Stomach (tissue), 9 donors: ENCODE results near the gene NOS3. TPM values are rescaled to one million over a fixed set of nuclear protein-coding genes. Genes with fewer than 3 reads are reported as not detected.
"Not testable (repeated sequence)": the region's sequence is repeated elsewhere in the genome, so short reads cannot be mapped to it uniquely, and the experiment has no call there.

ENCODE experiments used
- DNase-seq, 2 donors: peaks; one replicate each; pipeline versions ENCODE4 v3.0.0 to v3.0.0-alpha.2; 2013 to 2019
- H3K27ac ChIP-seq, 5 donors: fragments of 200-600 bp in 4 of 5; sonication (generic) in 4 of 5; one replicate each; pipeline ENCODE4 v1.5.1; 2013 to 2019; ENCODE audit warnings: mild to moderate bottlenecking in 1 of 5, moderate library complexity in 1 of 5
- H3K27me3 ChIP-seq, 3 donors: fragments of 200-600 bp; sonication (generic); one replicate each; pipeline ENCODE4 v1.5.1; 2017 to 2019; ENCODE audit warnings: mixed run types in 1 of 3
- H3K36me3 ChIP-seq, 4 donors: fragments of 200-600 bp; sonication (generic); 1 replicate in 3 of 4; 2 replicates in 1 of 4; pipeline ENCODE4 v1.5.1; 2016 to 2019
- H3K4me1 ChIP-seq, 4 donors: fragments of 200-600 bp; sonication (generic); one replicate each; pipeline ENCODE4 v1.5.1; 2016 to 2019
- H3K4me3 ChIP-seq, 4 donors: fragments of 200-600 bp; sonication (generic) in 3 of 4; one replicate each; pipeline ENCODE4 v1.5.1; 2016 to 2019; ENCODE audit warnings: mild to moderate bottlenecking in 1 of 4
- H3K9me3 ChIP-seq, 4 donors: fragments of 200-600 bp; sonication (generic); one replicate each; pipeline ENCODE4 v1.5.1; 2016 to 2019
- EP300 ChIP-seq: sonication (generic); formaldehyde crosslinking; IDR thresholded peaks from one replicate; pipeline ENCODE4 v1.6.1; 2017; ENCODE audit warnings: antibody characterized with exemption
- POLR2A ChIP-seq, 4 donors: fragments of 450-650 bp; IDR thresholded peaks; one replicate each; pipeline ENCODE4 v1.6.1; 2016; ENCODE audit warnings: antibody characterized with exemption in 4 of 4, control low read depth in 2 of 4, mild to moderate bottlenecking in 1 of 4, moderate library complexity in 1 of 4
- POLR2AphosphoS5 ChIP-seq, 3 donors: sonication (generic); formaldehyde crosslinking; IDR thresholded peaks; one replicate each; pipeline ENCODE4 v1.6.1; 2016; ENCODE audit warnings: antibody characterized with exemption in 3 of 3
- WGBS, 5 donors: extraction: QIAGEN DNeasy Blood & Tissue Kit in 3 of 5; methylation state at CpG; one replicate each; pipeline versions ENCODE4 v1.1.5 to v1.1.7; 2013 to 2018; 5-methylcytosine and 5-hydroxymethylcytosine counted together
- intact Hi-C: fragments of 100-400 bp; cut with DNase I; formaldehyde crosslinking; loops from one replicate; pipeline ENCODE4 v1.15.1; 2023; ENCODE audit warnings: low total_unique reads
- polyA plus RNA-seq, 3 donors: library from polyadenylated mRNA; stranded (reverse); fragments of 200-250 nt; gene quantifications; one replicate each; pipeline ENCODE4 v1.2.3, GENCODE V29; 2013
- total RNA-seq, 5 donors: library from RNA; depleted of rRNA; stranded (reverse); fragments of >200 nt; gene quantifications; one replicate each; pipeline versions ENCODE4 v1.1.0 to v1.2.3, GENCODE V29; 2014 to 2016
- TF ChIP-seq, protein P1 (sequence below), 7 experiments: fragments of 450-650 bp in 4 of 7; fragments of 200-600 bp in 3 of 7; sonication (generic) in 3 of 7; IDR thresholded peaks; one replicate each; pipeline ENCODE4 v1.5.1; 2016 to 2019; ENCODE audit warnings: antibody characterized with exemption in 7 of 7, control low read depth in 2 of 7, mild to moderate bottlenecking in 1 of 7
- donor health status: healthy with polysubstance abuse.
- donor health status: Bipolar disorder and iron deficiency.
- donor health status: healthy.

The NOS3 gene
- total and polyA plus RNA-seq, 8 donors: 2.5 to 45.1 (median 7.5) TPM

GRCh38 chr7:151020231-151020630 lies 29.4 kb downstream of the NOS3 start:
- TF ChIP-seq POLR2A (IDR thresholded peaks at IDR 0.05): no peak
- TF ChIP-seq, protein P1, sequence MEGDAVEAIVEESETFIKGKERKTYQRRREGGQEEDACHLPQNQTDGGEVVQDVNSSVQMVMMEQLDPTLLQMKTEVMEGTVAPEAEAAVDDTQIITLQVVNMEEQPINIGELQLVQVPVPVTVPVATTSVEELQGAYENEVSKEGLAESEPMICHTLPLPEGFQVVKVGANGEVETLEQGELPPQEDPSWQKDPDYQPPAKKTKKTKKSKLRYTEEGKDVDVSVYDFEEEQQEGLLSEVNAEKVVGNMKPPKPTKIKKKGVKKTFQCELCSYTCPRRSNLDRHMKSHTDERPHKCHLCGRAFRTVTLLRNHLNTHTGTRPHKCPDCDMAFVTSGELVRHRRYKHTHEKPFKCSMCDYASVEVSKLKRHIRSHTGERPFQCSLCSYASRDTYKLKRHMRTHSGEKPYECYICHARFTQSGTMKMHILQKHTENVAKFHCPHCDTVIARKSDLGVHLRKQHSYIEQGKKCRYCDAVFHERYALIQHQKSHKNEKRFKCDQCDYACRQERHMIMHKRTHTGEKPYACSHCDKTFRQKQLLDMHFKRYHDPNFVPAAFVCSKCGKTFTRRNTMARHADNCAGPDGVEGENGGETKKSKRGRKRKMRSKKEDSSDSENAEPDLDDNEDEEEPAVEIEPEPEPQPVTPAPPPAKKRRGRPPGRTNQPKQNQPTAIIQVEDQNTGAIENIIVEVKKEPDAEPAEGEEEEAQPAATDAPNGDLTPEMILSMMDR (IDR thresholded peaks at IDR 0.05): no peak
- no peak for TF ChIP-seq EP300
- TF ChIP-seq POLR2AphosphoS5 (IDR thresholded peaks at IDR 0.05): no peak
- peaks cover 18 to 20% (median 18%) of the 10 kb centered on the region in 4 donors for H3K4me1 ChIP-seq
- no peak for DNase-seq
- intact Hi-C loops: no loop called here
- peaks cover 0 to 72% (median 29%) of the 10 kb centered on the region in 3 donors for H3K27me3 ChIP-seq
- H3K4me3 ChIP-seq: no peak overlapping the region
- no peaks in the 10 kb centered on the region for H3K36me3 ChIP-seq
- H3K9me3 ChIP-seq: no peaks in the 10 kb centered on the region
- 56 to 68% (median 57%) methylated on average over 7 of the region's 7 CpGs for WGBS, 5 donors
- no peak overlapping the region for H3K27ac ChIP-seq

GRCh38 chr7:151023232-151023631 lies 32.4 kb downstream of the NOS3 start:
- intact Hi-C loops: no loop called here
- TF ChIP-seq EP300: no peak
- TF ChIP-seq POLR2A (IDR thresholded peaks at IDR 0.05): no peak
- TF ChIP-seq, protein P1 (IDR thresholded peaks at IDR 0.05): no peak
- no peak for TF ChIP-seq POLR2AphosphoS5 (IDR thresholded peaks at IDR 0.05)
- H3K36me3 ChIP-seq: no peaks in the 10 kb centered on the region
- H3K4me3 ChIP-seq: no peak overlapping the region
- H3K27ac ChIP-seq: no peak overlapping the region
- WGBS, 5 donors: 68 to 84% (median 73%) methylated on average over 8 to 10 of the region's 10 CpGs
- peaks cover 10 to 19% (median 17%) of the 10 kb centered on the region in 4 donors for H3K4me1 ChIP-seq
- no peak for DNase-seq
- no peaks in the 10 kb centered on the region for H3K9me3 ChIP-seq
- H3K27me3 ChIP-seq: peaks cover 0 to 42% (median 24%) of the 10 kb centered on the region in 3 donors

DNA sequence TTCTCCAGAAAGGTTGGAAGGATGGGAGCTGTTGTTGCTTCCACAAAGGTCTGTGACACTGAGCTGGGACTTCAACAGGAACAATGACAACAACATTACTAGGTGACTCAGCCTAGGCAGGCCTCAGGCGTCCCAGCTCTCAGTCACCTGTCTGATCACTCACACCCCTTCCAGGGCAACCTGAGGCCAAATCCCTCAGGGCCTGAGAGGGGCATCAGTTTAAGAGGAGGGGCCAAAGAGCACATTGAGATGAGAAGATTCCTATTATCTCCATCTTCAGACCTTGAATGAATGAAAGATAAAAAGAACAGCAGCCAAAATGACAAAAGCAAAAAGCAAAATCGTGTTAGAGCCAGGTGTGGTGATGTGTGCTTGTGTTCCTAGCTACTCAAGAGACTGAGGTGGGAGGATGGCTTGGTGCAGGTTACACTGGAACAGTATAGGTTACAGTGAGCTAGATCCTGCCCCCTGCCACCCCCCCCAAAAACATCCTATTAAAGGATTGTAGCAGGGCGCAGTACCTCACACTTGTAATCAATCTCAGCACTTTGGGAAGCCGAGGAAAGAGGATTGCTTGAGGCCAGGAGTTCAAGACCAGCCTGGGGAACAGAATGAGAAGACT lies 33.7 kb downstream of the NOS3 start, which contains the start of gene ATG9B:
Gene ATG9B (minus strand): TSS at position 60 of the 622 bp plus-strand sequence. CDS start 71 bp downstream, outside the sequence.
- Histone ChIP-seq H3K9me3 (no peaks in the 10 kb centered on the region), H3K27ac (no peak within 1 kb of the TSS), H3K4me3 (no peak within 1 kb of the TSS), H3K27me3 (peaks cover 0 to 29% (median 11%) of the 10 kb centered on the region in 3 donors), H3K36me3 (no peaks in the 10 kb centered on the region), H3K4me1 (peaks cover 5 to 17% (median 17%) of the 10 kb centered on the region in 4 donors)
- intact Hi-C loops: no loop called here
- WGBS, 5 donors: 60 to 79% (median 73%) methylated on average over 4 of the region's 4 CpGs
- no peak for DNase-seq
- TF ChIP-seq POLR2A (IDR thresholded peaks at IDR 0.05) (no peak), EP300 (no peak), POLR2AphosphoS5 (IDR thresholded peaks at IDR 0.05) (no peak)
- TF ChIP-seq, protein P1 (IDR thresholded peaks at IDR 0.05): no peak

- no peak overlapping the region for H3K27ac ChIP-seq
- H3K4me3 ChIP-seq: no peak overlapping the region
- H3K9me3 ChIP-seq: no peaks in the 10 kb centered on the region
- peaks cover 0 to under 1% (median under 1%) of the 10 kb centered on the region in 4 donors for H3K36me3 ChIP-seq
- DNase-seq: no peak
- H3K4me1 ChIP-seq: peaks cover 5 to 33% (median 25%) of the 10 kb centered on the region in 4 donors
- intact Hi-C loops: no loop called here
- TF ChIP-seq POLR2A (IDR thresholded peaks at IDR 0.05) (no peak), EP300 (no peak), POLR2AphosphoS5 (IDR thresholded peaks at IDR 0.05) (no peak)
- TF ChIP-seq, protein P1 (IDR thresholded peaks at IDR 0.05): no peak
- 81 to 94% (median 86%) methylated on average over 4 of the region's 4 CpGs for WGBS, 5 donors
- H3K27me3 ChIP-seq: peaks cover 0 to 13% (median 0%) of the 10 kb centered on the region in 3 donors
Measured at GRCh38 chr7:151025924-151026671, 35.3 kb downstream of the NOS3 start.

GRCh38 chr7:151026771-151027727 lies 36.2 kb downstream of the NOS3 start:
- WGBS, 5 donors: 41 to 52% (median 44%) methylated on average over 19 of the region's 19 CpGs

More at GRCh38 chr7:151026771-151027727, 36.2 kb downstream of the NOS3 start:
- H3K27me3 ChIP-seq, intact Hi-C loops, H3K36me3 ChIP-seq, H3K9me3 ChIP-seq: not testable (repeated sequence)
- peak overlapping the region in 2 of 4 donors; percentile 81 to 82 for H3K4me3 ChIP-seq
- H3K4me1 ChIP-seq: peaks cover 5 to 35% (median 26%) of the 10 kb centered on the region in 4 donors
- peak overlapping the region in 4 of 5 donors; percentile 84 to 88 (median 88) for H3K27ac ChIP-seq
- DNase-seq: peak in 1 of 2 donors; percentile 47
